ENCODE results near the gene EHMT1. TPM values are rescaled to one million over a fixed set of nuclear protein-coding genes. Genes with fewer than 3 reads are reported as not detected.

The EHMT1 gene
- total RNA-seq, 2 experiments from 2014 or later = 80.6 to 87.8 TPM

GRCh38 chr9:137583347-137583746 is 35.5 kb upstream of the EHMT1 start:
- Histone ChIP-seq H3K4me3 (ENCODE audit: low read length) (no peak overlapping the region), H3K9me3 (ENCODE audit: control insufficient read depth in 1 of 2, insufficient read depth in 1 of 2, low read length in 2 of 2) (no peaks in the 10 kb centered on the region), H3K27me3 (ENCODE audit: control insufficient read depth in 1 of 2, insufficient read depth in 2 of 2, low read length in 2 of 2) (no peaks in the 10 kb centered on the region), H3K27ac (ENCODE audit: low read depth in 1 of 2, low read length in 2 of 2) (no peak overlapping the region), H3K4me1 (ENCODE audit: insufficient read depth, low read length) (peaks cover 9% of the 10 kb centered on the region), H3K36me3 (ENCODE audit: insufficient read depth, low read length) (peaks cover 36% of the 10 kb centered on the region)
- TF ChIP-seq CTCF (IDR thresholded peaks at IDR 0.05) = no peak
- ATAC-seq (ENCODE audit: poor library complexity) (no peak), DNase-seq (no peak)
- no peaks in the 10 kb centered on the region for H3K27me3 Mint-ChIP-seq
- POLR2A ChIA-PET = no interaction called here
- H3K36me3 Mint-ChIP-seq (ENCODE audit: low read depth) = peaks cover 39% of the 10 kb centered on the region
- CTCF ChIA-PET = no interaction called here
- H3K27ac Mint-ChIP-seq = no peak overlapping the region
- no peak overlapping the region for H3K4me3 Mint-ChIP-seq
- no peaks in the 10 kb centered on the region for H3K9me3 Mint-ChIP-seq
- peaks cover 7% of the 10 kb centered on the region for H3K4me1 Mint-ChIP-seq (ENCODE audit: low read depth)
- intact Hi-C loops (cut with DNase I, micrococcal nuclease) = no loop called here

GRCh38 chr9:137583957-137584356 is 34.8 kb upstream of the EHMT1 start:
- DNase-seq (no peak), ATAC-seq (ENCODE audit: poor library complexity) (no peak)
- Histone ChIP-seq H3K27me3 (ENCODE audit: control insufficient read depth in 1 of 2, insufficient read depth in 2 of 2, low read length in 2 of 2) (no peaks in the 10 kb centered on the region), H3K9me3 (ENCODE audit: control insufficient read depth in 1 of 2, insufficient read depth in 1 of 2, low read length in 2 of 2) (no peaks in the 10 kb centered on the region), H3K4me1 (ENCODE audit: insufficient read depth, low read length) (peaks cover 12% of the 10 kb centered on the region), H3K27ac (ENCODE audit: low read depth in 1 of 2, low read length in 2 of 2) (no peak overlapping the region), H3K36me3 (ENCODE audit: insufficient read depth, low read length) (peaks cover 36% of the 10 kb centered on the region), H3K4me3 (ENCODE audit: low read length) (no peak overlapping the region)
- H3K27me3 Mint-ChIP-seq = no peaks in the 10 kb centered on the region
- peaks cover 8% of the 10 kb centered on the region for H3K4me1 Mint-ChIP-seq (ENCODE audit: low read depth)
- H3K27ac Mint-ChIP-seq = no peak overlapping the region
- TF ChIP-seq CTCF (IDR thresholded peaks at IDR 0.05) = no peak
- H3K36me3 Mint-ChIP-seq (ENCODE audit: low read depth) = peaks cover 39% of the 10 kb centered on the region
- no peak overlapping the region for H3K4me3 Mint-ChIP-seq
- H3K9me3 Mint-ChIP-seq = no peaks in the 10 kb centered on the region
- CTCF ChIA-PET = no interaction called here
- POLR2A ChIA-PET = no interaction called here
- intact Hi-C loops (cut with DNase I, micrococcal nuclease) = no loop called here

- H3K9me3 ChIP-seq (ENCODE audit: control insufficient read depth in 1 of 2, insufficient read depth in 1 of 2, low read length in 2 of 2) = no peaks in the 10 kb centered on the region
- ChIA-PET POLR2A (interaction anchor here (1.2 kb wide), 1 partner anchor 35 kb away, joined by 3 read pairs; the partner anchor contains the start of gene MRPL41), CTCF (no interaction called here)
- intact Hi-C loops (cut with DNase I, micrococcal nuclease) = no loop called here
- H3K27ac ChIP-seq (ENCODE audit: low read depth in 1 of 2, low read length in 2 of 2) = no peak overlapping the region
- no peak for TF ChIP-seq CTCF (IDR thresholded peaks at IDR 0.05)
- peaks cover 30% of the 10 kb centered on the region for H3K36me3 ChIP-seq (ENCODE audit: insufficient read depth, low read length)
- Mint-ChIP-seq H3K27me3 (no peaks in the 10 kb centered on the region), H3K4me3 (no peak overlapping the region), H3K27ac (no peak overlapping the region), H3K36me3 (ENCODE audit: low read depth) (peaks cover 38% of the 10 kb centered on the region), H3K9me3 (no peaks in the 10 kb centered on the region), H3K4me1 (ENCODE audit: low read depth) (peaks cover 17% of the 10 kb centered on the region)
- no peaks in the 10 kb centered on the region for H3K27me3 ChIP-seq (ENCODE audit: control insufficient read depth in 1 of 2, insufficient read depth in 2 of 2, low read length in 2 of 2)
- ATAC-seq (ENCODE audit: poor library complexity) (no peak), DNase-seq (no peak)
- peaks cover 21% of the 10 kb centered on the region for H3K4me1 ChIP-seq (ENCODE audit: insufficient read depth, low read length)
- no peak overlapping the region for H3K4me3 ChIP-seq (ENCODE audit: low read length)
Observed at GRCh38 chr9:137586854-137587253, 32.0 kb upstream of the EHMT1 start.

Measured in CD4-positive, alpha-beta T cell (primary cell).